Measurements from ENCODE around the gene SLC35F4. TPM values are rescaled to one million over a fixed set of nuclear protein-coding genes. Genes with fewer than 3 reads are reported as not detected.

Gene SLC35F4
- total and polyA plus RNA-seq, 11 donors = not detected

GRCh38 chr14:57879516-57879915 is 13.6 kb upstream of the SLC35F4 start:
- intact Hi-C loops (cut with DNase I) = loop anchor here in 1 of 10 donors (10.0 kb wide), 1 partner anchor 395 kb away; no protein-coding TSS in a partner anchor
- DNase-seq (no peak), ATAC-seq (no peak)
- 41 to 77% (median 65%) methylated on average over 2 of the region's 2 CpGs for WGBS, 4 donors
- no peak overlapping the region for H3K4me3 ChIP-seq
- H3K4me1 ChIP-seq = no peaks in the 10 kb centered on the region
- H3K27ac ChIP-seq = no peak overlapping the region
- no peak for TF ChIP-seq POLR2A (IDR thresholded peaks at IDR 0.05)
- TF ChIP-seq CTCF (IDR thresholded peaks at IDR 0.05) = no peak
- peaks cover 0 to 10% (median 0%) of the 10 kb centered on the region in 12 donors for H3K9me3 ChIP-seq
- no peaks in the 10 kb centered on the region for H3K36me3 ChIP-seq
- H3K27me3 ChIP-seq = no peaks in the 10 kb centered on the region

- peaks cover 0 to 16% (median 0%) of the 10 kb centered on the region in 9 donors for H3K27me3 ChIP-seq
- intact Hi-C loops (cut with DNase I) = loop anchor here in 1 of 10 donors (10.0 kb wide), 1 partner anchor 391 kb away; no protein-coding TSS in a partner anchor
- no peaks in the 10 kb centered on the region for H3K36me3 ChIP-seq
- WGBS, 4 donors = 66 to 77% (median 69%) methylated on average over 2 of the region's 2 CpGs
- DNase-seq = no peak
- H3K4me1 ChIP-seq = no peaks in the 10 kb centered on the region
- no peak overlapping the region for H3K27ac ChIP-seq
- TF ChIP-seq CTCF (IDR thresholded peaks at IDR 0.05) (no peak), POLR2A (IDR thresholded peaks at IDR 0.05) (no peak)
- no peak overlapping the region for H3K4me3 ChIP-seq
- peaks cover 0 to 10% (median 0%) of the 10 kb centered on the region in 12 donors for H3K9me3 ChIP-seq
- no peak for ATAC-seq
Observed at GRCh38 chr14:57875985-57876384, 10.1 kb upstream of the SLC35F4 start.

GRCh38 chr14:57875296-57875695 is 9.4 kb upstream of the SLC35F4 start:
- ATAC-seq = no peak
- no peaks in the 10 kb centered on the region for H3K4me1 ChIP-seq
- no peak overlapping the region for H3K4me3 ChIP-seq
- intact Hi-C loops (cut with DNase I) = loop anchor here in 1 of 10 donors (10.0 kb wide), 1 partner anchor 390 kb away; no protein-coding TSS in a partner anchor
- H3K27ac ChIP-seq = no peak overlapping the region
- peaks cover 0 to 21% (median 0%) of the 10 kb centered on the region in 9 donors for H3K27me3 ChIP-seq
- H3K36me3 ChIP-seq = no peaks in the 10 kb centered on the region
- H3K9me3 ChIP-seq = peaks cover 0 to 10% (median 0%) of the 10 kb centered on the region in 12 donors
- no peak for DNase-seq
- 54 to 73% (median 61%) methylated on average over 3 of the region's 3 CpGs for WGBS, 4 donors
- TF ChIP-seq POLR2A (IDR thresholded peaks at IDR 0.05) (no peak), CTCF (IDR thresholded peaks at IDR 0.05) (no peak)

GRCh38 chr14:57871459-57872080 is 5.7 kb upstream of the SLC35F4 start:
- Histone ChIP-seq H3K9me3 (no peaks in the 10 kb centered on the region), H3K36me3 (no peaks in the 10 kb centered on the region), H3K4me1 (no peaks in the 10 kb centered on the region), H3K4me3 (no peak overlapping the region), H3K27me3 (peaks cover 0 to 41% (median 2%) of the 10 kb centered on the region in 9 donors), H3K27ac (no peak overlapping the region)
- DNase-seq = peak in 1 of 5 donors; percentile 25
- no peak for TF ChIP-seq POLR2A (IDR thresholded peaks at IDR 0.05)
- TF ChIP-seq CTCF (IDR thresholded peaks at IDR 0.05) = peak in 10 of 12 donors; percentile 19 to 51 (median 32)
- 46 to 64% (median 52%) methylated on average over 2 of the region's 2 CpGs for WGBS, 4 donors
- no peak for ATAC-seq
- intact Hi-C loops (cut with DNase I) = loop anchor here in 1 of 10 donors (10.0 kb wide), 1 partner anchor 387 kb away; no protein-coding TSS in a partner anchor
